Right lobe of liver (tissue), 6 donors: ENCODE data around the gene CNGA2. TPM values are rescaled to one million over a fixed set of nuclear protein-coding genes. Genes with fewer than 3 reads are reported as not detected.

Experiments used
- ATAC-seq, 4 donors: fragments of 200-7000 bp; cut with Tn5 transposase; one replicate each; pipeline ENCODE4 v1.9.1; 2020; ENCODE audit warnings: mild to moderate bottlenecking in 4 of 4, moderate library complexity in 4 of 4
- DNase-seq, 3 donors: peaks; one replicate each; pipeline ENCODE4 v3.0.0-alpha.2; 2020
- H3K27ac ChIP-seq, 3 donors: fragments of 200-600 bp; one replicate each; pipeline ENCODE4 v1.8.0; 2022
- H3K27me3 ChIP-seq, 2 donors: fragments of 200-600 bp; one replicate each; pipeline ENCODE4 v1.8.0; 2022
- H3K36me3 ChIP-seq, 4 donors: fragments of 200-600 bp; sonication (generic) in 1 of 4; one replicate each; pipeline versions ENCODE4 v1.5.1 to v1.8.0; 2017 to 2022; ENCODE audit warnings: control low read depth in 1 of 4
- H3K4me1 ChIP-seq, 4 donors: fragments of 200-600 bp; sonication (generic) in 1 of 4; one replicate each; pipeline versions ENCODE4 v1.5.1 to v1.8.0; 2017 to 2022; ENCODE audit warnings: control low read depth in 1 of 4
- H3K4me3 ChIP-seq, 3 donors: fragments of 200-600 bp; one replicate each; pipeline ENCODE4 v1.8.0; 2022
- H3K9me3 ChIP-seq, 4 donors: fragments of 200-600 bp; sonication (generic) in 1 of 4; one replicate each; pipeline versions ENCODE4 v1.5.1 to v1.8.0; 2017 to 2022; ENCODE audit warnings: control low read depth in 1 of 4
- POLR2A ChIP-seq: fragments of 450-650 bp; IDR thresholded peaks from one replicate; pipeline ENCODE4 v1.6.1; 2017; ENCODE audit warnings: antibody characterized with exemption, mild to moderate bottlenecking
- WGBS: methylation state at CpG from one replicate; pipeline ENCODE4 v1.1.6; 2018; ENCODE audit warnings: low coverage, low lambda C conversion rate; ENCODE audit not compliant: insufficient coverage; ENCODE audit errors: missing lambda C conversion rate; 5-methylcytosine and 5-hydroxymethylcytosine counted together
- intact Hi-C, 2 donors: fragments of 100-400 bp; cut with DNase I; formaldehyde crosslinking; loops; one replicate each; pipeline versions ENCODE4 v1.11.2 to v1.14.1; 2022
- total RNA-seq, 6 experiments: library from RNA; depleted of rRNA in 2 of 6; stranded (reverse); fragments of >200 nt in 2 of 6; fragmentation: NEBNext Ultra II Directional in 3 of 6; extraction: Animal tissue kit (Norgen Biotek cat#: 25700) in 3 of 6; gene quantifications; one replicate each; pipeline versions ENCODE4 v1.1.0 to v1.2.4, GENCODE V29; 2016 to 2023
- TF ChIP-seq, protein P1 (sequence below), 4 donors: fragments of 200-600 bp in 3 of 4; fragments of 450-650 bp in 1 of 4; IDR thresholded peaks; one replicate each; pipeline versions ENCODE4 v1.5.1 to v1.8.0; 2016 to 2022; ENCODE audit warnings: antibody characterized with exemption in 4 of 4, mild to moderate bottlenecking in 2 of 4
- donor health status: DM: no; HTN: yes; CAD: no.
- donor health status: DM: no; HTN: no; CAD: no.
- donor health status: DM: no; HTN: no; CAD: no.
- donor health status: DM: no; HTN: yes; CAD: no.
- donor health status: DM: no; HTN: yes; CAD: no.

CNGA2 gene
- total RNA-seq, 6 experiments from 2014 or later = not detected

DNA sequence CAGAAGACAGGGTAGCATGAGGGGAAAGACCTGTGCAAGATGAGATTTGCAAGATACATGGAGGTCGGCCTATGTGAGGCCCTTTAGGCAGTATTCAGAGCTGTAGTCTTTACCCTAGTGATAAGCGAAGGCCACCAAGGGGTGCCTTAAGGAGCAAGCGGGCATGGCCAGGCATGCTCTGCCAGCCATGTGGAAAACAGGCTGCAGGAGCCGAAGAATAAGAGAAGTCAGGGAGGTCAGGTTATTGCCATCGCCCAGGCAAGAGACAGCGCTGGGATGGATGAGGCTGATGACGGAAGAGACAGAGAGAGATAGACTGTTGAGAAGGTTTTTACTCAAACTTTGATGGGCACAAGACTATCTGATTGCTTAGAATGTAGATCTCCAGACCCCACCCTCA is 25.7 kb upstream of the CNGA2 start:
- Histone ChIP-seq H3K27me3 (no peaks in the 10 kb centered on the region), H3K36me3 (no peaks in the 10 kb centered on the region), H3K4me1 (no peaks in the 10 kb centered on the region), H3K9me3 (no peaks in the 10 kb centered on the region), H3K27ac (no peak overlapping the region), H3K4me3 (no peak overlapping the region)
- no peak for TF ChIP-seq POLR2A
- TF ChIP-seq, protein P1, sequence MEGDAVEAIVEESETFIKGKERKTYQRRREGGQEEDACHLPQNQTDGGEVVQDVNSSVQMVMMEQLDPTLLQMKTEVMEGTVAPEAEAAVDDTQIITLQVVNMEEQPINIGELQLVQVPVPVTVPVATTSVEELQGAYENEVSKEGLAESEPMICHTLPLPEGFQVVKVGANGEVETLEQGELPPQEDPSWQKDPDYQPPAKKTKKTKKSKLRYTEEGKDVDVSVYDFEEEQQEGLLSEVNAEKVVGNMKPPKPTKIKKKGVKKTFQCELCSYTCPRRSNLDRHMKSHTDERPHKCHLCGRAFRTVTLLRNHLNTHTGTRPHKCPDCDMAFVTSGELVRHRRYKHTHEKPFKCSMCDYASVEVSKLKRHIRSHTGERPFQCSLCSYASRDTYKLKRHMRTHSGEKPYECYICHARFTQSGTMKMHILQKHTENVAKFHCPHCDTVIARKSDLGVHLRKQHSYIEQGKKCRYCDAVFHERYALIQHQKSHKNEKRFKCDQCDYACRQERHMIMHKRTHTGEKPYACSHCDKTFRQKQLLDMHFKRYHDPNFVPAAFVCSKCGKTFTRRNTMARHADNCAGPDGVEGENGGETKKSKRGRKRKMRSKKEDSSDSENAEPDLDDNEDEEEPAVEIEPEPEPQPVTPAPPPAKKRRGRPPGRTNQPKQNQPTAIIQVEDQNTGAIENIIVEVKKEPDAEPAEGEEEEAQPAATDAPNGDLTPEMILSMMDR (IDR thresholded peaks at IDR 0.05) = no peak
- no peak for DNase-seq
- ATAC-seq = no peak
- WGBS = 63% methylated on average over 6 of the region's 7 CpGs
- intact Hi-C loops = no loop called here

DNA sequence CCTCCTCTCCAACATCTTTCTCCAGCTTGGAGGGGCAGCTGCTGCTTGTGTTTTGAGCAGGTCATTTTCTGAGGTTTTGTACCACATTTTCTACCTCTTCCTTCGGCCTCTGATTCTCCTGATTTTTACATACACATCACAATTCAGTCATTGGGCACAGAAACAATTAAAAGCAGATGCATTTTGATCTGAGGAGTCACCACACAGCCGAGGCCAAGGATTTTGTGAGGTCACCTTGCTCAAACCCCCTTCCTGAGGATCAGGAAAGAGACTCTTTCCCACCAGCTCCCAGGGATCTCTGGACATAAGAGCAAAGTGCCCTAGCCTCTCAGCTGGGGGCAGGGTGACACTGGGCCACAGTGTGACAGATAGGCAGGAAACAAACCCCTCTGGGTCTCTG is 24.1 kb upstream of the CNGA2 start:
- intact Hi-C loops = no loop called here
- H3K27me3 ChIP-seq = no peaks in the 10 kb centered on the region

DNA sequence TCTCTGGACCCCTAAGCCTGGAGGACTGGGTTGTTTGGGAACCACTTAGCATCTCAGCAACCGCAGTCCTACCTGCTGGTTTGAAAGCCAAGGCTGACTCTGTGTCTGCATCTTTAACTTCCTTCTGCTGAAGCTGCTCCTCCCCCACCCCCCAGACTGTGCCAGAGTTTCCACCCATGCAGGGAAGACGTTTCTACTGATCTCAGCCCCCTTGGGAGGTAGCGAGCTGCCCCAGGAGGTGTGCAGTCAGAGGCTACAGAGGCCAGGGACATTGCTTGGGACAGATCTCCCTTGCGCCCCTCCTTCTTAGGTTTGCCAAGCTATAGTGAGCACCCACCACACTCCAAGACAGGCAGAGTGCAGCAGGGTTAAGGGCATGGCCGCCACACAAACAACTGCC is 23.4 kb upstream of the CNGA2 start:
- Histone ChIP-seq H3K4me1 (no peaks in the 10 kb centered on the region), H3K27ac (no peak overlapping the region), H3K9me3 (no peaks in the 10 kb centered on the region), H3K27me3 (no peaks in the 10 kb centered on the region), H3K4me3 (no peak overlapping the region), H3K36me3 (no peaks in the 10 kb centered on the region)
- intact Hi-C loops = no loop called here
- TF ChIP-seq, protein P1 (IDR thresholded peaks at IDR 0.05) = no peak
- TF ChIP-seq POLR2A = no peak
- DNase-seq (no peak), ATAC-seq (no peak)
- no CpG with 5 or more reads among the region's 5 CpGs for WGBS

More for the DNA sequence above, 24.1 kb upstream of the CNGA2 start:
- no peak for DNase-seq
- no peaks in the 10 kb centered on the region for H3K36me3 ChIP-seq
- 20% methylated on average over 2 of the region's 2 CpGs for WGBS
- H3K4me1 ChIP-seq = no peaks in the 10 kb centered on the region
- TF ChIP-seq, protein P1 (IDR thresholded peaks at IDR 0.05) = no peak
- H3K27ac ChIP-seq = no peak overlapping the region
- ATAC-seq = no peak
- H3K9me3 ChIP-seq = no peaks in the 10 kb centered on the region
- H3K4me3 ChIP-seq = no peak overlapping the region

DNA sequence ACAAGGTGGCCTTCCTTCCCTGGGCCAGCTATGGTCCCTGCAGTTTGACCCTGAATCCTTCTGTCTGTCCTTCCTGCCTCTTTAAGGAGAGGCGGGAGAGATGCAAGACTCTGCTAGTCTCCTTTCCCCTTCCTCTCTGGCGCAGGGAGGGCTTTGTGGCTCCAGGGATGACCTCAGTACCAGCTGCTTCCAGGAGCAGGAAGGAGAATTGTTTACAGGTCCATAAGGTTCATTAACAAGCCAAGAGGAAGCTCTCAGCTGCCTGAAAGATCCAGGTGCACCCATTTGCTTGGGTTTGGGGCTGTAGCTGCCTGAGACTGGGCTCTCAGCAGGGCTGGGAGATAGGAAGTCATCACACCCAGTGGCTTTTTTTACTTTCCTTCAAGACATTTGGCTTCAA is 22.8 kb upstream of the CNGA2 start:
- Histone ChIP-seq H3K27ac (no peak overlapping the region), H3K4me1 (no peaks in the 10 kb centered on the region), H3K9me3 (no peaks in the 10 kb centered on the region), H3K36me3 (no peaks in the 10 kb centered on the region), H3K27me3 (no peaks in the 10 kb centered on the region), H3K4me3 (no peak overlapping the region)
- whole genome bisulfite sequencing = 0% methylated on average over 1 of the region's 2 CpGs
- intact Hi-C loops = no loop called here
- peak in 3 of 4 donors; percentile 19 to 69 (median 45) for ATAC-seq
- TF ChIP-seq, protein P1 (IDR thresholded peaks at IDR 0.05) = no peak
- TF ChIP-seq POLR2A = no peak
- DNase-seq = peak in 1 of 3 donors; percentile 19

DNA sequence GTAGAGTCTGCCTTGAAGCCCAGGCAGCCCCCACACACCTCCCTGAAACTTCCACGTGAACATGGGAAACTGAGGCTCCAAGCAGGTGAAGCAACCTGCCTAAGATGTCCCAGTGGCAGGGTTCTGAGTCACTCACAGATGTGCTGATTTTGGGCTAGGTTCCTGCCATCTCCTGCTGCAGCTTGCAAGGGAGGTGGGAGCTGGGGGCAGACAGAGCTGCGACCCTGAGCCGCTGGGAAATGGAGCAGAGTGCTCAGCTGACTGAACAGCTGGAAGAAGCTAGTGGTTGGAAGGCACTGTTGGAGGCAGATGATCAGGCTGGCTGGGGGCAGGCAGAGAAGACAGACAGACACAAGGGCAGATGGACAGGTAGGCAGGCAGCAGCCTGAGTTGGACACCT is 22.3 kb upstream of the CNGA2 start:
- no peaks in the 10 kb centered on the region for H3K4me1 ChIP-seq
- H3K36me3 ChIP-seq = no peaks in the 10 kb centered on the region
- TF ChIP-seq, protein P1 (IDR thresholded peaks at IDR 0.05) = no peak
- TF ChIP-seq POLR2A = no peak
- H3K4me3 ChIP-seq = no peak overlapping the region
- no peaks in the 10 kb centered on the region for H3K27me3 ChIP-seq
- ATAC-seq (no peak), DNase-seq (peak in 1 of 3 donors; percentile 31)
- intact Hi-C loops = no loop called here
- H3K9me3 ChIP-seq = no peaks in the 10 kb centered on the region
- 22% methylated on average over 3 of the region's 3 CpGs for WGBS
- no peak overlapping the region for H3K27ac ChIP-seq
